Prostate gland (tissue), 2 donors: Measurements from ENCODE around the gene NDFIP2. TPM values are rescaled to one million over a fixed set of nuclear protein-coding genes. Genes with fewer than 3 reads are reported as not detected.

ENCODE experiments used
- DNase-seq: peaks from one replicate; pipeline ENCODE4 v3.0.0-alpha.2; 2019; ENCODE audit warnings: low spot score
- H3K27ac ChIP-seq, 2 donors: fragments of 200-600 bp; sonication (generic); 2 replicates each; pipeline ENCODE4 v1.5.1; 2017 to 2019
- H3K27me3 ChIP-seq: fragments of 200-600 bp; sonication (generic); replicated peaks from 2 replicates; pipeline ENCODE4 v1.5.1; 2019; ENCODE audit not compliant: insufficient read depth
- H3K36me3 ChIP-seq, 2 donors: fragments of 200-600 bp; sonication (generic); 1 replicate in 1 of 2; 2 replicates in 1 of 2; pipeline versions ENCODE4 v1.5.1 to v1.8.1; 2017 to 2019
- H3K4me1 ChIP-seq: fragments of 200-600 bp; sonication (generic); replicated peaks from 2 replicates; pipeline ENCODE4 v1.5.1; 2019
- H3K4me3 ChIP-seq, 2 donors: fragments of 200-600 bp; sonication (generic); 2 replicates each; pipeline ENCODE4 v1.5.1; 2017 to 2019
- H3K9me3 ChIP-seq: fragments of 200-600 bp; sonication (generic); 2 replicates; pipeline ENCODE4 v1.5.1; 2017
- CTCF ChIP-seq, 4 experiments: fragments of 200-600 bp in 2 of 4; fragments of 450-650 bp in 2 of 4; sonication (generic) in 2 of 4; IDR thresholded peaks; 1 replicate in 3 of 4; 2 replicates in 1 of 4; pipeline ENCODE4 v1.5.1; 2016 to 2019; ENCODE audit warnings: antibody characterized with exemption in 4 of 4, mild to moderate bottlenecking in 2 of 4, moderate library complexity in 2 of 4
- POLR2A ChIP-seq: fragments of 450-650 bp; IDR thresholded peaks from one replicate; pipeline ENCODE4 v1.6.1; 2016; ENCODE audit warnings: antibody characterized with exemption, mild to moderate bottlenecking
- POLR2AphosphoS5 ChIP-seq: sonication (generic); formaldehyde crosslinking; IDR thresholded peaks from one replicate; pipeline ENCODE4 v1.6.1; 2017; ENCODE audit warnings: antibody characterized with exemption
- WGBS: methylation state at CpG from one replicate; pipeline ENCODE4 v1.1.5; 2018; 5-methylcytosine and 5-hydroxymethylcytosine counted together
- intact Hi-C: fragments of 100-400 bp; cut with DNase I; formaldehyde crosslinking; loops from one replicate; pipeline ENCODE4 v1.14.2; 2022
- total RNA-seq, 2 donors: library from RNA; depleted of rRNA; stranded (reverse); fragments of >200 nt; gene quantifications; one replicate each; pipeline ENCODE4 v1.1.0, GENCODE V29; 2016

NDFIP2 gene
- total RNA-seq, 2 donors from 2014 or later: 22.2 to 30.8 TPM

- H3K9me3 ChIP-seq: no peaks in the 10 kb centered on the region
- no peak overlapping the region for H3K4me3 ChIP-seq
- H3K27ac ChIP-seq: no peak overlapping the region
- H3K4me1 ChIP-seq: no peaks in the 10 kb centered on the region
- no peaks in the 10 kb centered on the region for H3K27me3 ChIP-seq
- no peaks in the 10 kb centered on the region for H3K36me3 ChIP-seq
- no peak for TF ChIP-seq CTCF (IDR thresholded peaks at IDR 0.05)
- no peak for TF ChIP-seq POLR2AphosphoS5
- TF ChIP-seq POLR2A: no peak
- no peak for DNase-seq
- intact Hi-C loops: no loop called here
- 88% methylated on average over 1 of the region's 1 CpG for WGBS
These were observed 104.1 kb downstream of the NDFIP2 start for GRCh38 chr13:79585033-79585432.

GRCh38 chr13:79589603-79590393 lies 108.8 kb downstream of the NDFIP2 start:
- intact Hi-C loops: no loop called here
- H3K4me1 ChIP-seq: no peaks in the 10 kb centered on the region
- TF ChIP-seq POLR2A: no peak
- peak; percentile 84 for TF ChIP-seq POLR2AphosphoS5
- peak overlapping the region; percentile 83 to 84 for H3K27ac ChIP-seq
- 35% methylated on average over 7 of the region's 7 CpGs for WGBS
- no peaks in the 10 kb centered on the region for H3K9me3 ChIP-seq
- DNase-seq: peak; percentile 89
- H3K4me3 ChIP-seq: peak overlapping the region; percentile 11 to 26
- H3K27me3 ChIP-seq: no peaks in the 10 kb centered on the region
- H3K36me3 ChIP-seq: no peaks in the 10 kb centered on the region

- intact Hi-C loops: no loop called here
- no peak for DNase-seq
- Histone ChIP-seq H3K9me3 (no peaks in the 10 kb centered on the region), H3K4me3 (peak overlapping the region in 1 of 2 donors; percentile 26), H3K27ac (peak overlapping the region; percentile 74 to 84), H3K27me3 (no peaks in the 10 kb centered on the region), H3K36me3 (no peaks in the 10 kb centered on the region), H3K4me1 (no peaks in the 10 kb centered on the region)
- TF ChIP-seq CTCF (IDR thresholded peaks at IDR 0.05) (no peak), POLR2AphosphoS5 (no peak), POLR2A (no peak)
These were observed 109.4 kb downstream of the NDFIP2 start for GRCh38 chr13:79590394-79590676.

GRCh38 chr13:79591493-79591892 lies 110.5 kb downstream of the NDFIP2 start:
- no peak for TF ChIP-seq POLR2A
- no peak for TF ChIP-seq POLR2AphosphoS5
- TF ChIP-seq CTCF (IDR thresholded peaks at IDR 0.05): no peak
- Histone ChIP-seq H3K27me3 (no peaks in the 10 kb centered on the region), H3K9me3 (no peaks in the 10 kb centered on the region), H3K36me3 (no peaks in the 10 kb centered on the region), H3K4me1 (no peaks in the 10 kb centered on the region), H3K27ac (peak overlapping the region in 1 of 2 donors; percentile 74), H3K4me3 (no peak overlapping the region)
- DNase-seq: no peak
- intact Hi-C loops: no loop called here

- Histone ChIP-seq H3K27ac (no peak overlapping the region), H3K9me3 (no peaks in the 10 kb centered on the region), H3K4me1 (no peaks in the 10 kb centered on the region), H3K27me3 (no peaks in the 10 kb centered on the region), H3K4me3 (no peak overlapping the region), H3K36me3 (no peaks in the 10 kb centered on the region)
- TF ChIP-seq POLR2A: no peak
- no peak for TF ChIP-seq CTCF (IDR thresholded peaks at IDR 0.05)
- no peak for TF ChIP-seq POLR2AphosphoS5
- WGBS: 85% methylated on average over 2 of the region's 2 CpGs
- intact Hi-C loops: no loop called here
- DNase-seq: no peak
These were observed 112.2 kb downstream of the NDFIP2 start for GRCh38 chr13:79593121-79593520.
